ENCODE measurements around the gene WDR33.

DNA sequence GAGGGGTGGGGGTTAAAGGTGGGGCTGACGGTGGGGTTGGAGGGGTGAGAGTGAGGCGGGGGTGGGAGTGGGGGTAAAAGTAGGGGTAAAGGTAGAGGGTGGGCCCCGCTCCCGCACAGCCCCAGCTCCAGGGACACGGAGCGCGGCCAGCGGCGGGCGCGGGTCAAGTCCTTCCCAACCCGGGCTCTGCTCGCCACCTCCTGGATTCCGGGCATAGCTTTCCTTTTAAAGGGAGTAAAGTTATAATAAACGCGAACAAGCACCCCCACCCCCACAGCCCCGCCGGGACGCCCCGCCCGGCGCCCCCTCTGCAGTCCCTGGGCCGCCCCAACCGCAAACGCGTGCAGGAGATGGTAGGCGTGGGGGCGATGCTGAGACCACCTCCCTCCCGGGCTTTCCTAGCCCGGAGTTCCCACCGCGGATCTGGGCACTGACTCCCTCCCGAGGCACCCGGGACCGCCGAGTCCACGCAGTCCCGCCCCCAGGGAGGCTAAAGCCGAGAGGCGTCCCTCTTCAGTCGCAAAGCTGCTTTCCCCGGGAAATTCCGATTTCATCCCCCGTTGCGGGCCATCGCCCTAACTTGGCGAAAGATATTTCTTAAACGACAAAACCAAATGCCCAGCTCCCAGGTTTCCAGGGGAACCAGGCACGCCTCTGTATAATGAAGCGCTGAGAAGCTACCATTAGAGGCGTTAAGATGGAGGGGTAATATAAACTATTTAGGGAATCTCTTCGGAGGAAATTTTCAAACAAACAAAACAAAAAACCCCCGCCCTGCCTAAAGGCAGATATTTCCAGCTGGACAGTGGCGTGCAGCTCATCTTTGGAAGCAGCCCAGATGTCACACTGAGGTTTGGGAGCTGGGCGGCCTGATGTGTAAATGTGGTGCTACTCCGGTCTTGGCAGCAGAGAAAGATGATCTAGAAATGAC, 135.4 kb downstream of the WDR33 start, which contains the start of gene LIMS2:
- TF ChIP-seq, protein P1, sequence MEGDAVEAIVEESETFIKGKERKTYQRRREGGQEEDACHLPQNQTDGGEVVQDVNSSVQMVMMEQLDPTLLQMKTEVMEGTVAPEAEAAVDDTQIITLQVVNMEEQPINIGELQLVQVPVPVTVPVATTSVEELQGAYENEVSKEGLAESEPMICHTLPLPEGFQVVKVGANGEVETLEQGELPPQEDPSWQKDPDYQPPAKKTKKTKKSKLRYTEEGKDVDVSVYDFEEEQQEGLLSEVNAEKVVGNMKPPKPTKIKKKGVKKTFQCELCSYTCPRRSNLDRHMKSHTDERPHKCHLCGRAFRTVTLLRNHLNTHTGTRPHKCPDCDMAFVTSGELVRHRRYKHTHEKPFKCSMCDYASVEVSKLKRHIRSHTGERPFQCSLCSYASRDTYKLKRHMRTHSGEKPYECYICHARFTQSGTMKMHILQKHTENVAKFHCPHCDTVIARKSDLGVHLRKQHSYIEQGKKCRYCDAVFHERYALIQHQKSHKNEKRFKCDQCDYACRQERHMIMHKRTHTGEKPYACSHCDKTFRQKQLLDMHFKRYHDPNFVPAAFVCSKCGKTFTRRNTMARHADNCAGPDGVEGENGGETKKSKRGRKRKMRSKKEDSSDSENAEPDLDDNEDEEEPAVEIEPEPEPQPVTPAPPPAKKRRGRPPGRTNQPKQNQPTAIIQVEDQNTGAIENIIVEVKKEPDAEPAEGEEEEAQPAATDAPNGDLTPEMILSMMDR (conservative IDR thresholded peaks at IDR 0.05) = no peak
- no peak for TF ChIP-seq ZFX (IDR thresholded peaks at IDR 0.05)
